Esophagus muscularis mucosa (tissue), 3 donors: ENCODE results near the gene GLI3.

Experiments used
- POLR2A ChIP-seq: fragments of 450-650 bp; IDR thresholded peaks from one replicate; pipeline ENCODE4 v1.6.1; 2017; ENCODE audit warnings: antibody characterized with exemption, moderate library complexity, mild to moderate bottlenecking, low read depth
- POLR2AphosphoS5 ChIP-seq, 2 donors: sonication (generic); formaldehyde crosslinking; IDR thresholded peaks; one replicate each; pipeline ENCODE4 v1.6.1; 2017; ENCODE audit warnings: antibody characterized with exemption in 2 of 2
- TF ChIP-seq, protein P1 (sequence below), 3 experiments: fragments of 200-600 bp in 2 of 3; fragments of 450-650 bp in 1 of 3; sonication (generic) in 2 of 3; IDR thresholded peaks; one replicate each; pipeline ENCODE4 v1.5.1; 2017 to 2019; ENCODE audit warnings: antibody characterized with exemption in 3 of 3, mild to moderate bottlenecking in 2 of 3, moderate library complexity in 1 of 3

DNA sequence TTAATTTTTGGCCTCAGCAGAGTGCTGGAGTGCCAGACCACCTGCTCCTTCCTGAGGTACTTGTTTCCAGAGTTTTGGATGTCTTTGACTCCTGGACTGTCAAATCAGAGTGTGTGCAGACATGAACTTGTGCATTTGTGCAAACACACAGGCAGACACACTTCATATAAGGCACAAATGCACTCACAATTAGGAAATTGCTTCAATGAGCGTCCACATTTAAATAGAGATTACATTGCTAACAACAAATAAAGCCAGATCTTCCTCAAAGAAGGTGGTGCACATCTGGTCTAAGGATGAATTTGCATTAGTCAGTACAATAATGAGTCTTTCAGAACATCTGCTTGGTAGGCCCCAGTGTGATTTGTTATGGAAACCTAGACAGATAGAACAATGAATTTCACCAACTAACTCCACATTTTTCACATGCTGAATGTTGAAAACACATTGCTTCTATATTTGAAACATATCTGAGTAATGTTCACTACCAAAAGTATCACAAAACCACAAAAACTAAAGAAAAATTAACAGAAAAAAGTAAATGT lies 267.4 kb downstream of the GLI3 start:
- TF ChIP-seq, protein P1, sequence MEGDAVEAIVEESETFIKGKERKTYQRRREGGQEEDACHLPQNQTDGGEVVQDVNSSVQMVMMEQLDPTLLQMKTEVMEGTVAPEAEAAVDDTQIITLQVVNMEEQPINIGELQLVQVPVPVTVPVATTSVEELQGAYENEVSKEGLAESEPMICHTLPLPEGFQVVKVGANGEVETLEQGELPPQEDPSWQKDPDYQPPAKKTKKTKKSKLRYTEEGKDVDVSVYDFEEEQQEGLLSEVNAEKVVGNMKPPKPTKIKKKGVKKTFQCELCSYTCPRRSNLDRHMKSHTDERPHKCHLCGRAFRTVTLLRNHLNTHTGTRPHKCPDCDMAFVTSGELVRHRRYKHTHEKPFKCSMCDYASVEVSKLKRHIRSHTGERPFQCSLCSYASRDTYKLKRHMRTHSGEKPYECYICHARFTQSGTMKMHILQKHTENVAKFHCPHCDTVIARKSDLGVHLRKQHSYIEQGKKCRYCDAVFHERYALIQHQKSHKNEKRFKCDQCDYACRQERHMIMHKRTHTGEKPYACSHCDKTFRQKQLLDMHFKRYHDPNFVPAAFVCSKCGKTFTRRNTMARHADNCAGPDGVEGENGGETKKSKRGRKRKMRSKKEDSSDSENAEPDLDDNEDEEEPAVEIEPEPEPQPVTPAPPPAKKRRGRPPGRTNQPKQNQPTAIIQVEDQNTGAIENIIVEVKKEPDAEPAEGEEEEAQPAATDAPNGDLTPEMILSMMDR (IDR thresholded peaks at IDR 0.05) = no peak
- no peak for TF ChIP-seq POLR2AphosphoS5 (IDR thresholded peaks at IDR 0.05)
- TF ChIP-seq POLR2A = no peak
